ENCODE data around the gene ESM1.
"Not testable (repeated sequence)": the region's sequence is repeated elsewhere in the genome, so short reads cannot be mapped to it uniquely, and the experiment has no call there.

ESM1 gene, protein sequence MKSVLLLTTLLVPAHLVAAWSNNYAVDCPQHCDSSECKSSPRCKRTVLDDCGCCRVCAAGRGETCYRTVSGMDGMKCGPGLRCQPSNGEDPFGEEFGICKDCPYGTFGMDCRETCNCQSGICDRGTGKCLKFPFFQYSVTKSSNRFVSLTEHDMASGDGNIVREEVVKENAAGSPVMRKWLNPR

DNA sequence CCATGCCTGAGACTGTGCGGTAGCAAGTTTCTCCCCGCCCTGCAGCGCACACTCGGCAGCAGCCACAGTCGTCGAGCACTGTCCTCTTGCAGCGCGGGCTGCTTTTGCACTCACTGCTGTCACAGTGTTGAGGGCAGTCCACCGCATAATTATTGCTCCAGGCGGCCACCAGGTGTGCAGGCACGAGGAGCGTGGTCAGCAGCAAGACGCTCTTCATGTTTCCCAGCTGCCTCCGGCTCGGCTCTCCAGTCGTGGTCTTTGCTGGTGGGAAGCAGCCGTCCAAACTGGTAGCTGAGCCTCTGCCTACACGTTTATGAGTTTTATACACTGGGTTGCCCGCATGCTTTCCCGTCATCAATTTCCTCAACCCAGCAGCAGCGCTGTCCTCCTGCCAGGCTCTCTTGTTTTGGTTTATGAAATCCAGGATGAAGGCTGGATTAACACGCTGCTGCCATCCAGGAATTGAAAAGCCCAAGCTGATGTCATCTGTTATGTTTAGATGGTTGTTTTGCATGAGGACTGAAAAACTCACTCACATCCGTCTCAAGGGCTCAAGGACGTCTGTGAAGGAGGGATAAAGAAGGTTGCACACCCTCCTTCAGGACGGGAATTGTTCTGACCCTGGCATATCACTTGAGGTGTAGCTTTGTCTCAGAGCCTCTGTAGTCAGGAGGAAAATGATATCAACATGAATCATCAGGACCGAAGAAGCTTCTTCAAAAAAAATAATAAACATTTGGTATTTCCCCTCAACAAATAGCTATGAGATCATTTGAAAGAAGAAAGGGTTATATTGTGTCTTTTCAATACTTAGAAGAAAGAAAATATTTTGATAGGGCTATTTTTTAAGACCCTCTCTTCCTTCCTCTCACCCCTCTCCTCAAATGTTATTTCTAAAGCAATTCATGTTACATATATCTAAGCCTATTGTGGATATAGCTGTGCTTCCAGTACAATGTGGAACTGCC, at the start of gene ESM1:
Gene ESM1, minus strand, starts transcription at position 293 of the 968 bp plus-strand sequence. Its CDS starts 76 bp downstream, at position 217.
- DNase-seq (ENCODE audit: low spot score) = no peak

- DNase-seq (ENCODE audit: low spot score) = no peak
Measured at GRCh38 chr5:55033568-55033967, 48.2 kb upstream of the ESM1 start.

GRCh38 chr5:55031492-55031891, 46.1 kb upstream of the ESM1 start:
- no peak for DNase-seq (ENCODE audit: low spot score)

- DNase-seq (ENCODE audit: low spot score) = no peak
Measured at GRCh38 chr5:55030676-55031369, 45.4 kb upstream of the ESM1 start.

- DNase-seq (ENCODE audit: low spot score) = no peak
Measured at GRCh38 chr5:55030220-55030619, 44.8 kb upstream of the ESM1 start.

GRCh38 chr5:55027595-55027994, 42.2 kb upstream of the ESM1 start:
- no peak for DNase-seq (ENCODE audit: low spot score)

DNA sequence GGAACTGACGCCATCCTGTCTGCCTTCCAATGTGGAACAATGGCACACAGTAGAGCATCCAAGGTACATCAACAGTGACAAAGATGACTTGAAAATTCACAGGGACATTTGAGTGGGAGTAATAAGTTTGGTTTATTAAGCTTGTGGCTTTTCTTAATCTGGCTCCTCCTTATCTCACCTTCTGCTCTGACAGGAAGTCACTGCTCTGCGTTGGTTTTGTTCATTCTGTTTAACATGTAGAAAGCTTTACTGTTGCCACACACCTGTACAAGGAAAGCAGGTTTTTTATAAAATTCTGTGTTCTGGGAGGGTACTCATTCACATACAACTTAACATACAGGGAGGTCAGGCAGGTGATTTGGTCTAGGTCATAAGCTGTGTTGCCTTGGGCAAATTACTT, 37.1 kb upstream of the ESM1 start:
- DNase-seq (ENCODE audit: low spot score) = no peak

- DNase-seq (ENCODE audit: low spot score) = no peak
Measured at GRCh38 chr5:55021821-55022220, 36.4 kb upstream of the ESM1 start.

GRCh38 chr5:55021410-55021809, 36.0 kb upstream of the ESM1 start:
- DNase-seq (ENCODE audit: low spot score) = no peak

- not testable (repeated sequence) for DNase-seq (ENCODE audit: low spot score)
Measured at GRCh38 chr5:55010149-55010548, 24.8 kb upstream of the ESM1 start.

DNA sequence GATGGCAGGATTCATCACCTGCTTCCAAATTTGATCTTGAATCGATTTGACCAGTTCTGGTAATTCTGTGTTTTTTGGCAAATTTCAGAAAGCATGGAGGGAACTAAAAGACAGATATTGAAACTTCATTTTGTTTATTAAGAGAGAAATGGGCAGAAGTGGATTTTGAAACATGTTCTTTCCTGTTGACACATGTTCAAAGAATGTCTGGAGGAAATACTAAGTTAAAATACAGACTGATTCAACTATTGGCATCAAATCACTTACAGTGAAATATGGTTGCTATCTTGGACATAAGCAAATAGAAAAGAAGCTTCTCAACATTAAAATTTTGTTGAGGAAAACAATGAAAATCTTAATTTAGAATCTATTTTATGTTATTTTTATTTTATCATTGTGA, 19.3 kb upstream of the ESM1 start:
- no peak for DNase-seq (ENCODE audit: low spot score)

GRCh38 chr5:55003432-55004065, 18.2 kb upstream of the ESM1 start:
- no peak for DNase-seq (ENCODE audit: low spot score)

DNA sequence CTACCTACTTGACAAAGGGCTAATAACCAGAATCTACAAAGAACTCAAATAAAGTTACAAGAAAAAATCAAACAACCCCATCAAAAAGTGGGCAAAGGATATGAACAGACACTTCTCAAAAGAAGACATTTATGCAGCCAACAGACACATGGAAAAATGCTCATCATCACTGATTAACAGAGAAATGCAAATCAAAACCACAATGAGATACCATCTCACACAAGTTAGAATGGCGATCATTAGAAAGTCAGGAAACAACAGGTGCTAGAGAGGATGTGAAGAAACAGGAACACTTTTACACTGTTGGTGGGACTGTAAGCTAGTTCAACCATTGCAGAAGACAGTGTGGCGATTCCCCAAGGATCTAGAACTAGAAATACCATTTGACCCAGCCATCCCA, 16.8 kb upstream of the ESM1 start:
- not testable (repeated sequence) for DNase-seq (ENCODE audit: low spot score)

DNA sequence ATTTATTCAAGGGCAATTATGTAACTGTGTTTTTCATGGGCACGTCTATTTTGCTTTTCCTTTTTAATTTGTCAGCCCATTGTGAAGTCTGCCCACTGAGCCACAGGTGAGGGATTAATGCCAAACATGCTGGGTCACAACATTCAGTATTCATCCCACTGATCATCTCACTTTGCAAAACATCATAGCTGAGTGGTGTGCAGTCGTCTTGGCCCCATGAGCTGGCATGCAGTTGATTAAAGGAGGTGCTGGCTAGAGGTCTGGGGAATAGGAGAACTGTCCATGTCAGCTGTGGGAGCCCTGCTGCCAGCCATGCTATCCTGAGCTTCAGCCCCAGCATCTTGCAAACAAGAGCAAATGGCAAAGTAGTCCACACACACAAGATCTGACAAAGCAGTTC, 11.7 kb upstream of the ESM1 start:
- no peak for DNase-seq (ENCODE audit: low spot score)

DNA sequence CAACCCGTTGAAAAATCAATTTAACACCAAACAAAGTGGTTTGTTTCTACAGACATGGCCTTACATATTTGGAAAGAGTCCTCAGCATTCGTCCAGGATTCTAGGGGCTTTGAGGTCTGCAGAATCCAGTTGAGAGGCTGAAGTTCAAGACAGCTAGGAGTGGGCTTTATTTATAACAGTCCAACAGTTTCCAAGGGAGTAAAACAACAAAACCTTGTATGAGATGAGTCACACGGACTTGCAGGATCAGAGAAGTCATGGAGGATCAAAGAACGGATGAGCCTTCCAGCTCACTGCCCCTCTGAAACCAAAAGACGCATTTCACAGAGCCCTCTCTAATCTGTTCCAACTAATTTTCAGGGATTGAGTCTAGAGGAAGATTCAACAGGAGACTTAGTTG, 11.1 kb upstream of the ESM1 start:
- DNase-seq (ENCODE audit: low spot score) = no peak

- DNase-seq (ENCODE audit: low spot score) = no peak
Measured at GRCh38 chr5:54995168-54995567, 9.8 kb upstream of the ESM1 start.

GRCh38 chr5:54994628-54995027, 9.2 kb upstream of the ESM1 start:
- no peak for DNase-seq (ENCODE audit: low spot score)

- DNase-seq (ENCODE audit: low spot score) = no peak
Measured at GRCh38 chr5:54993318-54993717, 7.9 kb upstream of the ESM1 start.

- DNase-seq (ENCODE audit: low spot score) = no peak
Measured at GRCh38 chr5:54991416-54991815, 6.0 kb upstream of the ESM1 start.

DNA sequence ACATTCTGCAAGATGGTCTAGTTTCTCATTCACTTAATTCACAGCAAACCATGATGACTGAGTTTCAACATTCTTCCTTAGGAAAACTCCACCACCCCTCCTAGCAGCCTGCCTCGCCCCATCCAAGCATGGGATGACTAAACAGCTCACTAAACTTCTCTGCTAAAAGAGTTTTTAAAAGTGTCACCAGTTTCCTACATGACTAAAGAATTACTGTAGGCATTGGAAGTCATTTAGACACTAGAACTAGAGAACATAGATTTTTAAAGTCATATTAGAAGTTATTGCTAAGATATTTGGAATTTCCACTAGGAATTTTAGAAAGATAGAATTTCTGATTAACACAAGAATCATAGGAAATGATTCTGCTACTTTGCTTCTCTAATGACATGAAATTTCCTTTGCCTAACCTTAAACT, 5.5 kb upstream of the ESM1 start:
- DNase-seq (ENCODE audit: low spot score) = no peak

DNA sequence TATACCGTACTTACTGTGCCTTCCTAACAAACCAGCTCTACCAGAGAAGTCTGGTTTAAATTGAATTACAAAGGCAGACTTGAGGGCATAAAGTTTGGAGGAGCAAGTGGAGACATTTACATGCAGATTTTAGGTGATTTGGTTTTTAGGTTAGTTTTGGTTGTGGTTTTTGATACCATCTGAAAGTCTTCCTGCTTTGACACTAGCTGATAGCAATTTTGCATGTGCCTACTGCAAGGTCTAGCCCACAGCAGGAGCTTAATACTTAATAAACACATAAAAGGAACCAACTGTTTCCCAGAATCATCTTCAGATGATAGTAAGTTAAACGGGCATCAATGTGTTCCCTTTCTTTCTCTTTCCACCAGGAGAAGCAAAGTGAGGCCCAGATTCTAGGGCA, 3.4 kb upstream of the ESM1 start:
- no peak for DNase-seq (ENCODE audit: low spot score)

DNA sequence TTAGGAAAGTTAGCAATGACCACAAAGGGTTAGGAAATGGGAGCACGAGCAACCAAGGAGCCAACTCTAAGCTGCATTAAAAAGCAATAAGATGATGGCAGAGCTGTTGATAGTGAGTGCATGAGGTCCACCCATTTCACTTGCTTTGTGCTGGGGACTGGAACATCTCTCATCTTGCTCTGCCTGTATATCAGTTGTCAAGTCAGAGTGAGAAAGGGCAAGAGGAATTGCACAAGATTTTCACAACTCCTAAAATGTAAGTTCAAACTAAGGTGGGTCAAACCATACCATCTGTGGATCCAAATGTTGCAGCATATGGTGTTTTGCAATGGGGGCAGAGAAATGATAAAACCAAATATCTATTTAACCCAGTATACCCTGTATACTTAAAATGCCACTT, 2.8 kb upstream of the ESM1 start:
- no peak for DNase-seq (ENCODE audit: low spot score)

Data from hematopoietic multipotent progenitor cell treated with erythropoietin and hydrocortisone succinate and interleukin-3 and kit ligand, for 17 days (in vitro differentiated cells).